HepG2 (cell line): Measurements from ENCODE around the gene ZNF248. TPM values are rescaled to one million over a fixed set of nuclear protein-coding genes. Genes with fewer than 3 reads are reported as not detected.

Source experiments
- CC2D1A ChIP-seq: sonication (generic); formaldehyde crosslinking; IDR thresholded peaks from 2 replicates; pipeline ENCODE4 v1.8.1; 2023; ENCODE audit warnings: mild to moderate bottlenecking, missing genetic modification reagents
- HES4 ChIP-seq: sonication (generic); formaldehyde crosslinking; IDR thresholded peaks from 2 replicates; pipeline ENCODE4 v1.9.0; 2021; ENCODE audit warnings: mild to moderate bottlenecking, missing genetic modification reagents, borderline replicate concordance
- JUNB ChIP-seq: sonication (generic); formaldehyde crosslinking; IDR thresholded peaks from 2 replicates; pipeline ENCODE4 v1.8.0; 2022; ENCODE audit warnings: missing genetic modification reagents, mild to moderate bottlenecking, borderline replicate concordance
- KDM6A ChIP-seq: IDR thresholded peaks from 2 replicates; pipeline ENCODE4 v1.6.1; 2016; ENCODE audit warnings: low read depth
- MBD4 ChIP-seq: IDR thresholded peaks from 2 replicates; pipeline ENCODE4 v1.6.1; 2012; ENCODE audit warnings: low read length, inconsistent platforms, borderline replicate concordance
- MIXL1 ChIP-seq: IDR thresholded peaks from 2 replicates; pipeline ENCODE4 v1.6.1; 2016
- MXI1 ChIP-seq: IDR thresholded peaks from 3 replicates; pipeline ENCODE4 v1.6.1; 2012; ENCODE audit warnings: low read depth, low read length, inconsistent platforms, borderline replicate concordance
- NCOA1 ChIP-seq: sonication (generic); formaldehyde crosslinking; IDR thresholded peaks from 2 replicates; pipeline ENCODE4 v1.9.0; 2021; ENCODE audit warnings: missing genetic modification reagents
- NR2F6 ChIP-seq, 2 experiments: IDR thresholded peaks; 2 replicates each; pipeline ENCODE4 v1.6.1; 2016; ENCODE audit warnings: antibody characterized with exemption in 1 of 2, mild to moderate bottlenecking in 1 of 2
- SMC3 ChIP-seq: IDR thresholded peaks from 2 replicates; pipeline ENCODE4 v1.6.1; 2011; ENCODE audit warnings: low read length, improper control_type of control experiment
- ZBTB1 ChIP-seq: sonication (generic); formaldehyde crosslinking; IDR thresholded peaks from 2 replicates; pipeline ENCODE4 v1.4.0; 2020; ENCODE audit warnings: missing genetic modification reagents, borderline replicate concordance
- ZNF550 ChIP-seq: sonication (generic); formaldehyde crosslinking; IDR thresholded peaks from 2 replicates; pipeline ENCODE4 v1.4.0; 2020; ENCODE audit warnings: mild to moderate bottlenecking, missing genetic modification reagents, borderline replicate concordance
- ZSCAN30 ChIP-seq: sonication (generic); formaldehyde crosslinking; IDR thresholded peaks from 2 replicates; pipeline ENCODE4 v1.5.0; 2020; ENCODE audit warnings: mild to moderate bottlenecking, missing genetic modification reagents
- polyA plus RNA-seq, 8 experiments: library from polyadenylated mRNA; depleted of rRNA in 3 of 8; stranded (reverse) in 7 of 8; unstranded in 1 of 8; fragments of >200 nt; fragmentation: Illumina TruSeq in 4 of 8; extraction: Trizol in 4 of 8; gene quantifications; 2 replicates each; pipeline versions ENCODE4 v1.2.1 to v1.2.3, GENCODE V29; 2011 to 2016; ENCODE audit warnings: low read depth in 4 of 8, missing spikeins in 1 of 8, mixed read lengths in 1 of 8; ENCODE audit not compliant: insufficient read depth in 1 of 8
- total RNA-seq, 5 experiments: library from RNA; depleted of rRNA; stranded (reverse); fragments of >200 nt; fragmentation: Illumina TruSeq; extraction: Trizol; gene quantifications; 2 replicates each; pipeline ENCODE4 v1.2.3, GENCODE V29; 2016; ENCODE audit warnings: low read depth in 1 of 5
- TF ChIP-seq, protein P1 (sequence below): sonication (generic); IDR thresholded peaks from 2 replicates; pipeline ENCODE4 v1.6.1; 2016; ENCODE audit warnings: low read depth, borderline replicate concordance
- TF ChIP-seq, protein P2 (sequence below): sonication (generic); formaldehyde crosslinking; IDR thresholded peaks from 2 replicates; pipeline ENCODE4 v1.5.1; 2020; ENCODE audit warnings: mild to moderate bottlenecking, missing genetic modification reagents, borderline replicate concordance
- TF ChIP-seq, protein P3 (sequence below), 2 experiments: fragments of 450-650 bp in 1 of 2; sonication (generic) in 1 of 2; formaldehyde crosslinking; IDR thresholded peaks; 2 replicates each; pipeline versions ENCODE4 v1.5.0 to v1.8.0; 2020 to 2022; ENCODE audit warnings: mild to moderate bottlenecking in 1 of 2, missing genetic modification reagents in 1 of 2

The ZNF248 gene
- total and polyA plus RNA-seq, 2 of the 13 experiments (the other 11 are each of a cell fraction or from before 2014, with no cell fraction given): 12.8 to 13.3 TPM

DNA sequence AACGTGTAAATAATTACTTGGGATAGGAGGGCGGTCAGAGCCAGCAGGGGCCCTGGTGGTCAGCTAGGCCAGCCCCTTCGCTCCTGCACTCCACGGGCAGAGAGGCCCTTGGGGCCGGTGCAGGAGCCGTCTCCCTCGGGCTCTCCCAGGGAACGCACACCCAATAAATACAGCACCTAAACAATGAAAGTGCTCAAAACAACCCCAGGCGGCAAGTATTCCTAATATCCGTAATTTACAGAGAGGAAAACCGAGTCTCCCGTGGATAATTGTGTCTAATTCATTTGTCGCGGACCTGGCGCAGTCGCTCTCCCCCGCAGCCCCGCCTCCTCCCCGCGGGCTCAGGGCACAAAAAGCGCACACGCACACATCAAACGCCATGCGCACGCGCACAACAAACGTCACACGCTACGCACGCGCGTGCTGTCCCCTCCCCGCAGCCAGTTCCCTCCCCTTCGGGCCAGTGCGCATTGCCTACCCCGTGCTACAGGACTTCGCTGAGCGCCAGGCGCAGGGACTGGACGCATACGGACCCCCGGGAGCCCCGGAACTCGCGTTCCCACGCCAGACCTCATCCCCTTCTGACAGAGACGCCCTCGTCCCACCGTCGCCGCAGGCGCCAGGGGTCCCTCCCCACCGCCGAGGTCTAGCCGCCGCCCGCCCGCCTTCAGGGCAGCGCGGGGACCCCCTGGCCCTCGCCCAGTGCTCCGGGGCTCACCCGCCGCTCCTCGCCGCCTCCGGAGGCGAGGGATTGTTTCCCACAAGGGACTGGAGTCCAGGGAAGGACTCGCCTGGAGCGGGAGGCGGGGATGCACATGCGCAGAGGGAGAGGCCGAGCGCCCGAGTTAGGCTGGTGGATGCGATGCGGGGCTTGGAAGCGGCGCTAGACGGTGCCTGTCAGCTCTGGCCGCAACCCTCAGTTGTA lies at the start of gene ZNF248 (continued):
- TF ChIP-seq, protein P1, sequence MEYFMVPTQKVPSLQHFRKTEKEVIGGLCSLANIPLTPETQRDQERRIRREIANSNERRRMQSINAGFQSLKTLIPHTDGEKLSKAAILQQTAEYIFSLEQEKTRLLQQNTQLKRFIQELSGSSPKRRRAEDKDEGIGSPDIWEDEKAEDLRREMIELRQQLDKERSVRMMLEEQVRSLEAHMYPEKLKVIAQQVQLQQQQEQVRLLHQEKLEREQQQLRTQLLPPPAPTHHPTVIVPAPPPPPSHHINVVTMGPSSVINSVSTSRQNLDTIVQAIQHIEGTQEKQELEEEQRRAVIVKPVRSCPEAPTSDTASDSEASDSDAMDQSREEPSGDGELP: 0 out of 2 replicates have a peak, but pooled peaks have one; percentile 12
- TF ChIP-seq MBD4: no peak
- peak; percentile 96; the same call in 1 of the 2 replicates for TF ChIP-seq ZNF550 (CRISPR knock-in tag)
- peak; percentile 63; the same call in 1 of the 3 replicates for TF ChIP-seq MXI1
- no peak for TF ChIP-seq ZSCAN30 (CRISPR knock-in tag)
- no peak; the same call in 1 of the 2 replicates for TF ChIP-seq NCOA1 (CRISPR knock-in tag)
- no peak for TF ChIP-seq ZBTB1 (CRISPR knock-in tag)
- TF ChIP-seq, protein P2, sequence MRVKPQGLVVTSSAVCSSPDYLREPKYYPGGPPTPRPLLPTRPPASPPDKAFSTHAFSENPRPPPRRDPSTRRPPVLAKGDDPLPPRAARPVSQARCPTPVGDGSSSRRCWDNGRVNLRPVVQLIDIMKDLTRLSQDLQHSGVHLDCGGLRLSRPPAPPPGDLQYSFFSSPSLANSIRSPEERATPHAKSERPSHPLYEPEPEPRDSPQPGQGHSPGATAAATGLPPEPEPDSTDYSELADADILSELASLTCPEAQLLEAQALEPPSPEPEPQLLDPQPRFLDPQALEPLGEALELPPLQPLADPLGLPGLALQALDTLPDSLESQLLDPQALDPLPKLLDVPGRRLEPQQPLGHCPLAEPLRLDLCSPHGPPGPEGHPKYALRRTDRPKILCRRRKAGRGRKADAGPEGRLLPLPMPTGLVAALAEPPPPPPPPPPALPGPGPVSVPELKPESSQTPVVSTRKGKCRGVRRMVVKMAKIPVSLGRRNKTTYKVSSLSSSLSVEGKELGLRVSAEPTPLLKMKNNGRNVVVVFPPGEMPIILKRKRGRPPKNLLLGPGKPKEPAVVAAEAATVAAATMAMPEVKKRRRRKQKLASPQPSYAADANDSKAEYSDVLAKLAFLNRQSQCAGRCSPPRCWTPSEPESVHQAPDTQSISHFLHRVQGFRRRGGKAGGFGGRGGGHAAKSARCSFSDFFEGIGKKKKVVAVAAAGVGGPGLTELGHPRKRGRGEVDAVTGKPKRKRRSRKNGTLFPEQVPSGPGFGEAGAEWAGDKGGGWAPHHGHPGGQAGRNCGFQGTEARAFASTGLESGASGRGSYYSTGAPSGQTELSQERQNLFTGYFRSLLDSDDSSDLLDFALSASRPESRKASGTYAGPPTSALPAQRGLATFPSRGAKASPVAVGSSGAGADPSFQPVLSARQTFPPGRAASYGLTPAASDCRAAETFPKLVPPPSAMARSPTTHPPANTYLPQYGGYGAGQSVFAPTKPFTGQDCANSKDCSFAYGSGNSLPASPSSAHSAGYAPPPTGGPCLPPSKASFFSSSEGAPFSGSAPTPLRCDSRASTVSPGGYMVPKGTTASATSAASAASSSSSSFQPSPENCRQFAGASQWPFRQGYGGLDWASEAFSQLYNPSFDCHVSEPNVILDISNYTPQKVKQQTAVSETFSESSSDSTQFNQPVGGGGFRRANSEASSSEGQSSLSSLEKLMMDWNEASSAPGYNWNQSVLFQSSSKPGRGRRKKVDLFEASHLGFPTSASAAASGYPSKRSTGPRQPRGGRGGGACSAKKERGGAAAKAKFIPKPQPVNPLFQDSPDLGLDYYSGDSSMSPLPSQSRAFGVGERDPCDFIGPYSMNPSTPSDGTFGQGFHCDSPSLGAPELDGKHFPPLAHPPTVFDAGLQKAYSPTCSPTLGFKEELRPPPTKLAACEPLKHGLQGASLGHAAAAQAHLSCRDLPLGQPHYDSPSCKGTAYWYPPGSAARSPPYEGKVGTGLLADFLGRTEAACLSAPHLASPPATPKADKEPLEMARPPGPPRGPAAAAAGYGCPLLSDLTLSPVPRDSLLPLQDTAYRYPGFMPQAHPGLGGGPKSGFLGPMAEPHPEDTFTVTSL (CRISPR knock-in tag): no peak; the same call in 1 of the 2 replicates
- TF ChIP-seq SMC3: no peak
- no peak for TF ChIP-seq NR2F6 (IDR thresholded peaks at IDR 0.05)
- TF ChIP-seq NR2F6 (CRISPR knock-in tag; IDR thresholded peaks at IDR 0.05): 0 out of 2 replicates have a peak, but pooled peaks have one; percentile 6
- TF ChIP-seq, protein P3, sequence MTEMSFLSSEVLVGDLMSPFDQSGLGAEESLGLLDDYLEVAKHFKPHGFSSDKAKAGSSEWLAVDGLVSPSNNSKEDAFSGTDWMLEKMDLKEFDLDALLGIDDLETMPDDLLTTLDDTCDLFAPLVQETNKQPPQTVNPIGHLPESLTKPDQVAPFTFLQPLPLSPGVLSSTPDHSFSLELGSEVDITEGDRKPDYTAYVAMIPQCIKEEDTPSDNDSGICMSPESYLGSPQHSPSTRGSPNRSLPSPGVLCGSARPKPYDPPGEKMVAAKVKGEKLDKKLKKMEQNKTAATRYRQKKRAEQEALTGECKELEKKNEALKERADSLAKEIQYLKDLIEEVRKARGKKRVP (CRISPR knock-in tag; IDR thresholded peaks at IDR 0.05): peak in 1 of 2 experiments; percentile 81; a peak in 2 of 4 replicates
- peak; percentile 44; the same call in 1 of the 2 replicates for TF ChIP-seq JUNB (CRISPR knock-in tag)
- TF ChIP-seq CC2D1A (CRISPR knock-in tag): 0 out of 2 replicates have a peak, but pooled peaks have one; percentile 68
- peak; percentile 97 for TF ChIP-seq HES4
- TF ChIP-seq KDM6A: no peak
- peak; percentile 75; the same call in 1 of the 2 replicates for TF ChIP-seq MIXL1 (CRISPR knock-in tag)
